ENCODE results near the gene SF3B2. TPM values are rescaled to one million over a fixed set of nuclear protein-coding genes. Genes with fewer than 3 reads are reported as not detected.

SF3B2 gene
- total and polyA plus RNA-seq, 4 experiments from 2014 or later = 74.4 to 240 (median 183) TPM

DNA sequence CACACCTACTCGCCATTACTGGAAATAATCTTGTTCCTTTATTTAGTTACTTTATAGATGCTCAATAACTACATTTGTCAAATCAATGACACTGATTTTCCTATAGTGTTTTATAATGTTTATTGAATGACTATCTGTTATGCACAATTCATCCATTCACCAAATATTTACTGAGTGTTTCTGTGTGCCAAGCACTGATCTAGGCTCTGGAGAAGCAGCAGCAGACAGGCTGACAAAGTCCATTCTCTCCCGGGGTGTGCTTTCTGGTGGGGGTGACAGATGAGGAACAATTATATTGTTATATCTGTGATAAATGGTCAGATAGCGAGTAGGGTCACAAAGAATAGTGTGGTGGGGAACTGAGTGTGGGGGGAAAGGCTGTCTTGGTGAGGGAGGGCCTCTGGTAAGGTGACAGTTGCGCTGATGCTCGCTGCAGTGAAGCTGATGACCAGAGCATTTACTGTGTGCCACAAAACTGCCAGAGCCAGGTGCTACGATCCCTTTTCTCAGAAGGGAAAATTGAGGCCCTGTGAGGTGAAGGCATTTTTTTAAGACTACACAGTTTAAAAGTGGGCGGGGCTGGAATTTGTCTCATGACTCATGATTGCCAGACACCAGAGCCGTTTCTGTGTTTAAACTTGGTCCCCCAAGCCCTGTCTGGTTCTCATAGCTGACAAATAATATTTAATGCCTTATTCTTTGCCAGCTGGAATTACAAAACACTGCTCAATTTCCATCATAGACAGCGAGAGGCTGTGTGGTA lies 28.1 kb downstream of the SF3B2 start:
- Histone ChIP-seq H3K27ac (ENCODE audit: low read depth, low read length) (peak overlapping the region; percentile 66), H3K4me3 (ENCODE audit: low read length in 2 of 2) (peak overlapping the region; percentile 27 to 31), H3K9me3 (ENCODE audit: control insufficient read depth in 1 of 2, low read length in 2 of 2) (no peaks in the 10 kb centered on the region), H3K36me3 (ENCODE audit: insufficient read depth, low read length) (peaks cover 8% of the 10 kb centered on the region), H3K4me1 (ENCODE audit: insufficient read depth, low read length) (peaks cover 92% of the 10 kb centered on the region), H3K27me3 (ENCODE audit: insufficient read depth, low read length) (no peaks in the 10 kb centered on the region)
- ChIA-PET POLR2A (ENCODE audit: partially characterized antibody) (interaction anchor here (1.3 to 12.2 kb wide), 11 partner anchors 10 to 465 kb away, joined by 4 to 214 read pairs (median 12); partner anchors contain the start of genes CCDC85B, PACS1, PCNX3 and SF3B2), CTCF (ENCODE audit: partially characterized antibody) (interaction anchor here (1.0 to 9.7 kb wide), 14 partner anchors 9 to 220 kb away, joined by 3 to 146 read pairs (median 8); partner anchors contain the start of genes MUS81, PACS1 and SF3B2)
- Mint-ChIP-seq H3K4me3 (peak overlapping the region; percentile 88 to 98 (median 90)), H3K4me1 (peaks cover 67 to 93% (median 82%) of the 10 kb centered on the region in 4 donors), H3K9me3 (no peaks in the 10 kb centered on the region), H3K36me3 (peaks cover 29 to 46% of the 10 kb centered on the region in 2 donors), H3K27me3 (no peaks in the 10 kb centered on the region), H3K27ac (peak overlapping the region; percentile 93 to 100 (median 99))
- peak; percentile 39 to 91 (median 48) for DNase-seq
- intact Hi-C loops (cut with micrococcal nuclease) = loop anchor here (2.0 to 5.0 kb wide), 2 partner anchors 37 to 47 kb away; no protein-coding TSS in a partner anchor

DNA sequence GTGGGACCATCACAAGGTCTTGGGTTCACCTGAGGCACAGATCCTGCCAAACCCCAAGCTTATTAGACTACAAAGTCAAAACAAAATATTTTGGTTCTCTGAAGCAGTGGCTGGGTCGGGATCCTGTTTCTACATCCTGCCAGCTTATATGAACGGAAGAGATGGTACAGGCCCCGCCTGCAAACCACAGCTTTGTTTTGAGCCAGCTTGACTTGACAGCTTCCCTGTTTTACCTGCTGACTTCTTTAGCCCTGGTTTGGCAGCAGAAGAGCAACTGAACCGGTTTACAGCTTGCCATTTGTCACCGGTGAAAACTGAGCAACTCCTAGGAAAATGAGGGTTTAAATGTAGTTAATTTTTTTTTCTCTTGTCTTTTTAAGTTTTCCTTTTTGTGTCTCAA lies 29.3 kb downstream of the SF3B2 start:
- Histone ChIP-seq H3K36me3 (ENCODE audit: insufficient read depth, low read length) (peaks cover 3% of the 10 kb centered on the region), H3K9me3 (ENCODE audit: control insufficient read depth in 1 of 2, low read length in 2 of 2) (no peaks in the 10 kb centered on the region), H3K27ac (ENCODE audit: low read depth, low read length) (peak overlapping the region; percentile 66), H3K4me1 (ENCODE audit: insufficient read depth, low read length) (peaks cover 94% of the 10 kb centered on the region), H3K27me3 (ENCODE audit: insufficient read depth, low read length) (no peaks in the 10 kb centered on the region), H3K4me3 (ENCODE audit: low read length in 2 of 2) (peak overlapping the region in 1 of 2 donors; percentile 35)
- peak overlapping the region; percentile 93 to 100 (median 99) for H3K27ac Mint-ChIP-seq
- H3K4me1 Mint-ChIP-seq = peaks cover 65 to 92% (median 81%) of the 10 kb centered on the region in 4 donors
- no peaks in the 10 kb centered on the region for H3K27me3 Mint-ChIP-seq
- peak overlapping the region; percentile 88 to 98 (median 90) for H3K4me3 Mint-ChIP-seq
- DNase-seq = peak; percentile 79 to 93 (median 83)
- H3K9me3 Mint-ChIP-seq = no peaks in the 10 kb centered on the region
- POLR2A ChIA-PET (ENCODE audit: partially characterized antibody) = interaction anchor here (0.6 to 12.2 kb wide), 18 partner anchors 12 to 467 kb away, joined by 3 to 214 read pairs (median 4); partner anchors contain the start of genes CCDC85B, PACS1, PCNX3 and SF3B2
- CTCF ChIA-PET (ENCODE audit: partially characterized antibody) = interaction anchor here (0.9 to 9.7 kb wide), 13 partner anchors 14 to 59 kb away, joined by 3 to 146 read pairs (median 8); partner anchors contain the start of genes PACS1 and SF3B2
- intact Hi-C loops (cut with micrococcal nuclease) = loop anchor here (1.0 to 5.0 kb wide), 4 partner anchors 10 to 45 kb away; no protein-coding TSS in a partner anchor
- H3K36me3 Mint-ChIP-seq = peaks cover 25 to 38% of the 10 kb centered on the region in 2 donors

DNA sequence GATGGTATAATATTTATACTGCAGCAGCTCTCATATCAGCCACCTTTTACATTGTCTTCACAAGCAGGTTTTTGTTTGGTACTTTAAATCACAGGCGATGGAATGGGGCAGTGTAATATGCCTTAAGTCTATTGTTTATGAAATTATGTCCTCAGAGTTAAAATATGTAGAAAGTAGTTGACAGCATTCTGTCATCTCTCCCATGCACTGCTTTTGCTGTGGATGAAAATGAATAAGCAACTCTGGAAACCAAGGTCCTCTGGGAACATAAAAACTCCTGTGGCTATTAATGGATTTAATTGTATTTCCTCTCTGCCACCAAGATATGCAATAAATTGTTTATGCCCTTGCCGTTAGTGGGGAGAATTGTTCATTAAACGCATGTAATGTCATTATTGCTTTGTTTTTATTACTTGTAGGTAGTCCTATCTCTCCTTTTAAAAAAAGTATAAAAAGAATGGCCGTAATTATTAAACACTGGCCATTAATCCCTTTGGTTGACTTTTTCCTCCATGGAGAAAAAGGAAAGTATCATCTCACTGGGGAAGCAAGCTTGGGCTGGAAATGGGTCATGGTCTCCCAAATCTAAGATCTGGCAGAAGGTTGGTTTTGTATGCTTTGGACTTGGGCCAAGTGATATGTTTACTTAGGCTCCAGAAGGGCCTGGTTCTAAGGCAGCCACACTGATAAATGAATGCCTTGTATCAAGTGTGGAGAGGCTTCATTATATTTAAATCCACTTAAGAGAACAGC lies 31.0 kb downstream of the SF3B2 start:
- H3K27ac Mint-ChIP-seq = peak overlapping the region; percentile 89 to 99 (median 92)
- Histone ChIP-seq H3K27me3 (ENCODE audit: insufficient read depth, low read length) (no peaks in the 10 kb centered on the region), H3K27ac (ENCODE audit: low read depth, low read length) (peak overlapping the region; percentile 36), H3K4me1 (ENCODE audit: insufficient read depth, low read length) (peaks cover 93% of the 10 kb centered on the region), H3K4me3 (ENCODE audit: low read length in 2 of 2) (no peak overlapping the region), H3K36me3 (ENCODE audit: insufficient read depth, low read length) (no peaks in the 10 kb centered on the region), H3K9me3 (ENCODE audit: control insufficient read depth in 1 of 2, low read length in 2 of 2) (no peaks in the 10 kb centered on the region)
- no peak for DNase-seq
- no peaks in the 10 kb centered on the region for H3K9me3 Mint-ChIP-seq
- CTCF ChIA-PET (ENCODE audit: partially characterized antibody) = interaction anchor here (1.8 to 9.7 kb wide), 4 partner anchors 13 to 50 kb away, joined by 6 to 146 read pairs (median 6); partner anchors contain the start of gene PACS1
- no peaks in the 10 kb centered on the region for H3K27me3 Mint-ChIP-seq
- H3K4me3 Mint-ChIP-seq = peak overlapping the region in 7 of 8 donors; percentile 7 to 98 (median 69)
- intact Hi-C loops (cut with micrococcal nuclease) = loop anchor here (5.0 kb wide), 1 partner anchor 34 kb away; no protein-coding TSS in a partner anchor
- H3K36me3 Mint-ChIP-seq = peaks cover 12 to 27% of the 10 kb centered on the region in 2 donors
- POLR2A ChIA-PET (ENCODE audit: partially characterized antibody) = interaction anchor here (4.8 to 12.2 kb wide), 4 partner anchors 13 to 43 kb away, joined by 28 to 214 read pairs (median 122); partner anchors contain the start of gene PACS1
- H3K4me1 Mint-ChIP-seq = peaks cover 69 to 93% (median 83%) of the 10 kb centered on the region in 4 donors

DNA sequence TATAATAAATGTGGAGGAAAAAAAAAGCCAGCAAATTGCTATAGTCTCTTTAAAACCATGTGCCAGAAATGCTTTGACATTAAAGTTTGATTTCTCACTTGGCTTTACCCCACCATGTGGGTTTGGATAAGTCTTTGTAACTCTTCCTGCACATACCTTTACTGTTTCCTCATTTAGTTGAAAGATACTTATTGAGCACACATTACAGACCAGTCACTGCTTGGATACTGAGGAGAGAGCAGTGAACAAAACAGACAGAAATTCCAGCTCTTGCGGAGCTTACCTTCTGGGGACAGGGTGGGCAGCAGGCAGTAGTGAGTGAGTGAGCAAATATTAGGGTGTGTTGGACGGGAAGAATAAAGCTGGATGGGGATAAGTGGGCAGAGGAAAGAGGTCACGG lies 31.6 kb downstream of the SF3B2 start:
- Mint-ChIP-seq H3K4me3 (peak overlapping the region in 7 of 8 donors; percentile 40 to 98 (median 69)), H3K4me1 (peaks cover 68 to 93% (median 83%) of the 10 kb centered on the region in 4 donors), H3K36me3 (peaks cover 7 to 21% of the 10 kb centered on the region in 2 donors), H3K27me3 (no peaks in the 10 kb centered on the region), H3K9me3 (no peaks in the 10 kb centered on the region), H3K27ac (peak overlapping the region; percentile 89 to 99 (median 92))
- no peak for DNase-seq
- H3K27ac ChIP-seq (ENCODE audit: low read depth, low read length) = peak overlapping the region; percentile 36
- ChIA-PET CTCF (ENCODE audit: partially characterized antibody) (interaction anchor here (1.8 to 9.7 kb wide), 4 partner anchors 13 to 50 kb away, joined by 6 to 146 read pairs (median 6); partner anchors contain the start of gene PACS1), POLR2A (ENCODE audit: partially characterized antibody) (interaction anchor here (1.8 to 12.2 kb wide), 5 partner anchors 14 to 42 kb away, joined by 5 to 214 read pairs (median 60); partner anchors contain the start of genes PACS1 and SF3B2)
- H3K4me1 ChIP-seq (ENCODE audit: insufficient read depth, low read length) = peaks cover 93% of the 10 kb centered on the region
- H3K4me3 ChIP-seq (ENCODE audit: low read length in 2 of 2) = no peak overlapping the region
- no peaks in the 10 kb centered on the region for H3K36me3 ChIP-seq (ENCODE audit: insufficient read depth, low read length)
- H3K27me3 ChIP-seq (ENCODE audit: insufficient read depth, low read length) = no peaks in the 10 kb centered on the region
- no peaks in the 10 kb centered on the region for H3K9me3 ChIP-seq (ENCODE audit: control insufficient read depth in 1 of 2, low read length in 2 of 2)
- intact Hi-C loops (cut with micrococcal nuclease) = loop anchor here (5.0 kb wide), 1 partner anchor 34 kb away; no protein-coding TSS in a partner anchor

GRCh38 chr11:66084821-66085475 lies 32.8 kb downstream of the SF3B2 start:
- intact Hi-C loops (cut with micrococcal nuclease) = loop anchor here (5.0 kb wide), 1 partner anchor 32 kb away; no protein-coding TSS in a partner anchor
- H3K27ac Mint-ChIP-seq = peak overlapping the region; percentile 78 to 99 (median 91)
- H3K36me3 Mint-ChIP-seq = peaks cover 1 to 20% of the 10 kb centered on the region in 2 donors
- no peaks in the 10 kb centered on the region for H3K27me3 Mint-ChIP-seq
- Histone ChIP-seq H3K27me3 (ENCODE audit: insufficient read depth, low read length) (no peaks in the 10 kb centered on the region), H3K27ac (ENCODE audit: low read depth, low read length) (peak overlapping the region; percentile 5), H3K4me1 (ENCODE audit: insufficient read depth, low read length) (peaks cover 91% of the 10 kb centered on the region), H3K36me3 (ENCODE audit: insufficient read depth, low read length) (no peaks in the 10 kb centered on the region), H3K4me3 (ENCODE audit: low read length in 2 of 2) (no peak overlapping the region), H3K9me3 (ENCODE audit: control insufficient read depth in 1 of 2, low read length in 2 of 2) (no peaks in the 10 kb centered on the region)
- ChIA-PET CTCF (ENCODE audit: partially characterized antibody) (interaction anchor here (1.5 to 9.7 kb wide), 4 partner anchors 11 to 49 kb away, joined by 5 to 146 read pairs (median 6); partner anchors contain the start of gene PACS1), POLR2A (ENCODE audit: partially characterized antibody) (interaction anchor here (0.6 to 12.2 kb wide), 8 partner anchors 15 to 50 kb away, joined by 3 to 214 read pairs (median 5); partner anchors contain the start of genes PACS1 and SF3B2)
- peak overlapping the region in 5 of 8 donors; percentile 28 to 98 (median 46) for H3K4me3 Mint-ChIP-seq
- DNase-seq = no peak
- peaks cover 64 to 90% (median 81%) of the 10 kb centered on the region in 4 donors for H3K4me1 Mint-ChIP-seq
- no peaks in the 10 kb centered on the region for H3K9me3 Mint-ChIP-seq

All from CD4-positive, alpha-beta memory T cell (primary cell).